ENCODE measurements around the gene FETUB. TPM values are rescaled to one million over a fixed set of nuclear protein-coding genes. Genes with fewer than 3 reads are reported as not detected.
A peak's percentile ranks its signal among the peaks of the same experiment; 100 is the strongest.

The FETUB gene
- total and polyA plus RNA-seq, 2 experiments from 2014 or later, result 5.8 to 7.2 TPM

DNA sequence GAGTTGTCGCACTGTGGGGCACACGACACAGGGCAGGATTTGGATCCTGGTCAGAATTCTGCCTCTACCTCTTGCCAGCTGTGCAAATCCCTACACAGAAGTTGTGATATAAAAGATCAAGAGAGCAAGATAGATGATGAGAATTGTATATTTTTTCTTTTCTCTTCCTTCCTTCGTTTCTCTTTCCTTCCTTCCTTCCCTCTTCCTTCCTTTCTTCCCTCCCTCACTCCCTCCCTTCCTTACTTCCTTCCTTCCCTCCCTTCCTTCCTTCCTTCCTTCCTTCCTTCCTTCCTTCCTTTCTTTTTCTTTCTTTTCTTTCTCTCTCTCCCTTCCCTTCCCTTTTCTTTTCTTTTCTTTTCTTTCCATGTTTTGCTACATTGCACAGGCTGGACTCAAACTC is 39.3 kb upstream of the FETUB start:
- no peak for DNase-seq (ENCODE audit: low spot score)
- Histone ChIP-seq H4K20me1 (ENCODE audit: insufficient read depth, poor library complexity, severe bottlenecking) (no peaks in the 10 kb centered on the region), H2AFZ (no peak overlapping the region), H3K4me1 (ENCODE audit: insufficient read depth) (peaks cover 26% of the 10 kb centered on the region), H3K9me2 (replicated peaks; ENCODE audit: insufficient read depth) (no peaks in the 10 kb centered on the region), H3K27me3 (no peaks in the 10 kb centered on the region), H3K79me2 (no peaks in the 10 kb centered on the region), H3K4me2 (no peak overlapping the region), H3K4me3 (no peak overlapping the region), H3K9me3 (ENCODE audit: low read depth) (no peaks in the 10 kb centered on the region), H3K36me3 (replicated peaks; ENCODE audit: insufficient read depth, low read depth) (no peaks in the 10 kb centered on the region), H3K27ac (peak overlapping the region; percentile 89)
- TF ChIP-seq EZH2 (IDR thresholded peaks at IDR 0.05; ENCODE audit: borderline replicate concordance), result no peak
- TF ChIP-seq EZH2phosphoT487 (IDR thresholded peaks at IDR 0.05; ENCODE audit: low read depth, severe bottlenecking, unreplicated experiment), result no peak
- TF ChIP-seq, protein P1, sequence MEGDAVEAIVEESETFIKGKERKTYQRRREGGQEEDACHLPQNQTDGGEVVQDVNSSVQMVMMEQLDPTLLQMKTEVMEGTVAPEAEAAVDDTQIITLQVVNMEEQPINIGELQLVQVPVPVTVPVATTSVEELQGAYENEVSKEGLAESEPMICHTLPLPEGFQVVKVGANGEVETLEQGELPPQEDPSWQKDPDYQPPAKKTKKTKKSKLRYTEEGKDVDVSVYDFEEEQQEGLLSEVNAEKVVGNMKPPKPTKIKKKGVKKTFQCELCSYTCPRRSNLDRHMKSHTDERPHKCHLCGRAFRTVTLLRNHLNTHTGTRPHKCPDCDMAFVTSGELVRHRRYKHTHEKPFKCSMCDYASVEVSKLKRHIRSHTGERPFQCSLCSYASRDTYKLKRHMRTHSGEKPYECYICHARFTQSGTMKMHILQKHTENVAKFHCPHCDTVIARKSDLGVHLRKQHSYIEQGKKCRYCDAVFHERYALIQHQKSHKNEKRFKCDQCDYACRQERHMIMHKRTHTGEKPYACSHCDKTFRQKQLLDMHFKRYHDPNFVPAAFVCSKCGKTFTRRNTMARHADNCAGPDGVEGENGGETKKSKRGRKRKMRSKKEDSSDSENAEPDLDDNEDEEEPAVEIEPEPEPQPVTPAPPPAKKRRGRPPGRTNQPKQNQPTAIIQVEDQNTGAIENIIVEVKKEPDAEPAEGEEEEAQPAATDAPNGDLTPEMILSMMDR (IDR thresholded peaks at IDR 0.05; ENCODE audit: poor library complexity), result no peak
- 76% methylated on average over 2 of the region's 3 CpGs for WGBS (ENCODE audit: low lambda C conversion rate, missing lambda C conversion rate)

DNA sequence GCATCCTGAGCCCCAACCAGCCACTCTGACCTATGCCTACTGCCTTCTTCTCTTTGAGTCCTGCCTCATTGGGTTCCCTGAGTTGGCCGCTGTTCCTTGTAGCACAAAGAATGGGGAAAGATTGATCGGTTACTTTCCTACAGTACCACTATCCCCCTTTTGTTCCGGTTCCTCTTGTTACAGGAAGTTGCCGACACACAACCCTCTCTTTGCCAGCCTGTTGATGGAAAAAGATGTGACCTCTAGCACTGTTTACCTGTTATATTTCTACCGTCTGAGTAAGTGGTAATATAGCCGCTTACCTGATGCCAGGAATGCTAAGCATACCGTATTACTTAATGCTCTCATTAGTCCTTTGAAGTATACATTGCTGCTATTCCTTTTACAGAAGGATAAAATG is 37.0 kb upstream of the FETUB start:
- Histone ChIP-seq H3K4me2 (no peak overlapping the region), H3K4me1 (ENCODE audit: insufficient read depth) (peaks cover 28% of the 10 kb centered on the region)
- WGBS (ENCODE audit: low lambda C conversion rate, missing lambda C conversion rate), result 84% methylated on average over 7 of the region's 7 CpGs

DNA sequence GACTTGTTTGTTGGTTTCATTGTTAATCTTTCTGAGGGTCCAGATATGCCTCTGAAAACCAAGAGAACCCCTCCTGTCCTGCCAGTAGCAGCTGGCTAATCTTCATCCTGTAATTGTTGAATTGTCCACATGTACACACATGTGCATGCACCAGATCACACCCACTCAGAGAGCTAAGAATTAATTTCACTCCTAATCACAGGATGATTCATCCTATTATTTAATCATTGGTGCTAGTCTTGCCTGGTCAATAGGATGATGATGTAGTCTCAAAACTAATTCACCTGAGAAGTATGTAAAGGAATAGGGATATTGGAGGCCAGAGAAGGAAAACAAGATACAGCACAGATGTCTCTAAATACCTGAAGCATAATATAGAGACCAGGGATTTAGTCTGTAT is 35.1 kb upstream of the FETUB start:
- no peak overlapping the region for H3K4me3 ChIP-seq
- no peaks in the 10 kb centered on the region for H3K27me3 ChIP-seq
- no peaks in the 10 kb centered on the region for H3K9me3 ChIP-seq (ENCODE audit: low read depth)
- H3K79me2 ChIP-seq, result no peaks in the 10 kb centered on the region
- H3K4me2 ChIP-seq, result no peak overlapping the region
- no peaks in the 10 kb centered on the region for H3K9me2 ChIP-seq (replicated peaks; ENCODE audit: insufficient read depth)
- H2AFZ ChIP-seq, result no peak overlapping the region
- H4K20me1 ChIP-seq (ENCODE audit: insufficient read depth, poor library complexity, severe bottlenecking), result no peaks in the 10 kb centered on the region
- no peak for DNase-seq (ENCODE audit: low spot score)
- peak overlapping the region; percentile 89 for H3K27ac ChIP-seq
- peaks cover 10% of the 10 kb centered on the region for H3K4me1 ChIP-seq (ENCODE audit: insufficient read depth)
- H3K36me3 ChIP-seq (replicated peaks; ENCODE audit: insufficient read depth, low read depth), result no peaks in the 10 kb centered on the region
- TF ChIP-seq, protein P1 (IDR thresholded peaks at IDR 0.05; ENCODE audit: poor library complexity), result no peak
- TF ChIP-seq EZH2 (IDR thresholded peaks at IDR 0.05; ENCODE audit: borderline replicate concordance) (no peak), EZH2phosphoT487 (IDR thresholded peaks at IDR 0.05; ENCODE audit: low read depth, severe bottlenecking, unreplicated experiment) (no peak)

More for the DNA sequence above, 37.0 kb upstream of the FETUB start:
- Histone ChIP-seq H3K9me3 (ENCODE audit: low read depth) (no peaks in the 10 kb centered on the region), H4K20me1 (ENCODE audit: insufficient read depth, poor library complexity, severe bottlenecking) (no peaks in the 10 kb centered on the region), H3K36me3 (replicated peaks; ENCODE audit: insufficient read depth, low read depth) (no peaks in the 10 kb centered on the region), H3K27ac (peak overlapping the region; percentile 67), H3K27me3 (no peaks in the 10 kb centered on the region), H3K79me2 (no peaks in the 10 kb centered on the region), H3K9me2 (replicated peaks; ENCODE audit: insufficient read depth) (no peaks in the 10 kb centered on the region), H2AFZ (no peak overlapping the region), H3K4me3 (no peak overlapping the region)
- no peak for DNase-seq (ENCODE audit: low spot score)
- TF ChIP-seq EZH2phosphoT487 (IDR thresholded peaks at IDR 0.05; ENCODE audit: low read depth, severe bottlenecking, unreplicated experiment) (no peak), EZH2 (IDR thresholded peaks at IDR 0.05; ENCODE audit: borderline replicate concordance) (no peak)
- TF ChIP-seq, protein P1 (IDR thresholded peaks at IDR 0.05; ENCODE audit: poor library complexity), result no peak
